H1 (cell line): Measurements from ENCODE around the gene SPPL2B.

Experiments used
- POLR2AphosphoS5 ChIP-seq: IDR thresholded peaks from 2 replicates; pipeline ENCODE4 v1.6.1; 2011; ENCODE audit warnings: low read depth, low read length
- RAD21 ChIP-seq, 2 experiments: IDR thresholded peaks in 1 of 2; conservative IDR thresholded peaks in 1 of 2; 2 replicates each; pipeline ENCODE4 v1.6.1; 2011; ENCODE audit warnings: low read depth in 2 of 2, low read length in 2 of 2, improper control_type of control experiment in 1 of 2, inconsistent platforms in 1 of 2, mild to moderate bottlenecking in 1 of 2, moderate library complexity in 1 of 2
- YY1 ChIP-seq: IDR thresholded peaks from 2 replicates; pipeline ENCODE4 v1.6.1; 2011; ENCODE audit warnings: low read depth, mild to moderate bottlenecking, low read length

DNA sequence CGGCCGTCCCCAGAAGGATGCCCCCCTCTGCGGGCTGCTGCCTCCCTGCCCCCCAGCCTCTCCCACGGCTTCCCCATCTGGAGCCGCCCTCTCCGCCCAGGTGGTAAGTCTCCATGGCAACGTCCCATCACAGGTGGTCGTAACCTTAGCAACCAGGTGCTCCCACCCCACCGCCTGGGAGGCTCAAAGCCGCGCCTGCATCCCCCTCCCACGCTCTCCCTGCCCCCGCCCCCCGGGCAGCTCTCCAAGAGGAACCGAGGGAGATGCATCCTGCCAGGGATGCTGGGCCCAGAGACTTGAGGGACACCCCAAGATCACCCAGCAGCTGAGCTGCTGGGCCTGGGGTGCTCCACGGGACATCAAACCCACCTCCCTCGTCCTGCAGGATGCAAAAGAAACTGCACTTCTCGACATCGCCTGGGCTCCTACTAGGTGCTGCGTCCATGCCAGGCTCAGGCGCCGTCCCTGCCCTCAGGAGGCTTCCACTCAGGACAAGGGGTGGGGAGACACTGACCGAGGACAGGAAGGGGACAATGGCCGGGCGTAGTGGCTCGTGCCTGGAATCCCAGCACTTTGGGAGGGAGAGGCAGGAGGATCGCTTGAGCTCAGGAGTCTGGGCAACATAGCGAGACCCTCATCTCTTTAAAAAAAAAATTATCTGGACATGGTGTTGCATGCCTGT is 15.5 kb upstream of the SPPL2B start:
- TF ChIP-seq RAD21 (IDR thresholded peaks at IDR 0.05 in 1 of 2, conservative IDR thresholded peaks at IDR 0.05 in 1 of 2; ENCODE audit: low read depth in 2 of 2, low read length in 2 of 2), result no peak
- TF ChIP-seq YY1, result no peak
- no peak for TF ChIP-seq POLR2AphosphoS5
